H1 (cell line): ENCODE measurements around the gene CMTM2.

Experiments used
- BCL11A ChIP-seq, 2 experiments: IDR thresholded peaks; one replicate each; pipeline ENCODE4 v1.6.1; 2011; ENCODE audit warnings: low read depth in 2 of 2, low read length in 2 of 2, mild to moderate bottlenecking in 2 of 2
- EZH2 ChIP-seq: fragments of 200-600 bp; sonication (generic); IDR thresholded peaks from 2 replicates; pipeline ENCODE4 v1.7.1; 2012; ENCODE audit warnings: low read depth, mild to moderate bottlenecking, moderate library complexity, low read length, inconsistent platforms; ENCODE audit not compliant: severe bottlenecking
- JUN ChIP-seq: IDR thresholded peaks from 2 replicates; pipeline ENCODE4 v1.6.1; 2011; ENCODE audit warnings: low read depth, mild to moderate bottlenecking, improper control_type of control experiment, low read length
- ZNF274 ChIP-seq: IDR thresholded peaks from 2 replicates; pipeline ENCODE4 v1.7.0; 2012; ENCODE audit warnings: low read length, borderline replicate concordance; ENCODE audit errors: extremely low read depth

GRCh38 chr16:66614161-66614802 is 35.0 kb downstream of the CMTM2 start:
- TF ChIP-seq EZH2 = no peak
- TF ChIP-seq ZNF274 = no peak
- TF ChIP-seq JUN = no peak
- no peak for TF ChIP-seq BCL11A (IDR thresholded peaks at IDR 0.05; ENCODE audit: low read depth in 2 of 2, low read length in 2 of 2)
